ENCODE results near the gene CNTN5.

The CNTN5 gene

GRCh38 chr11:100353083-100353482, 1332.3 kb downstream of the CNTN5 start:
- no peak for TF ChIP-seq GATA1 (IDR thresholded peaks at IDR 0.05; ENCODE audit: low read depth, low read length)
- TF ChIP-seq POLR2A (IDR thresholded peaks at IDR 0.05; ENCODE audit: low read length) = no peak
- DNase-seq = no peak

GRCh38 chr11:100354736-100355135, 1334.0 kb downstream of the CNTN5 start:
- DNase-seq = no peak
- no peak for TF ChIP-seq POLR2A (IDR thresholded peaks at IDR 0.05; ENCODE audit: low read length)
- TF ChIP-seq GATA1 (IDR thresholded peaks at IDR 0.05; ENCODE audit: low read depth, low read length) = no peak

GRCh38 chr11:100356035-100356434, 1335.3 kb downstream of the CNTN5 start:
- no peak for DNase-seq
- TF ChIP-seq GATA1 (IDR thresholded peaks at IDR 0.05; ENCODE audit: low read depth, low read length) = no peak
- TF ChIP-seq POLR2A (IDR thresholded peaks at IDR 0.05; ENCODE audit: low read length) = no peak

GRCh38 chr11:100359281-100359680, 1338.5 kb downstream of the CNTN5 start:
- TF ChIP-seq POLR2A (IDR thresholded peaks at IDR 0.05; ENCODE audit: low read length) (no peak), GATA1 (IDR thresholded peaks at IDR 0.05; ENCODE audit: low read depth, low read length) (no peak)
- no peak for DNase-seq

- TF ChIP-seq GATA1 (IDR thresholded peaks at IDR 0.05; ENCODE audit: low read depth, low read length) = no peak
- DNase-seq = no peak
These were observed 1347.1 kb downstream of the CNTN5 start for GRCh38 chr11:100367892-100368291.

GRCh38 chr11:100383357-100383865, 1362.7 kb downstream of the CNTN5 start:
- TF ChIP-seq POLR2A (IDR thresholded peaks at IDR 0.05; ENCODE audit: low read length) = no peak
- TF ChIP-seq GATA1 (IDR thresholded peaks at IDR 0.05; ENCODE audit: low read depth, low read length) = no peak
- no peak for DNase-seq

- no peak for DNase-seq
- TF ChIP-seq GATA1 (IDR thresholded peaks at IDR 0.05; ENCODE audit: low read depth, low read length) = no peak
- no peak for TF ChIP-seq POLR2A (IDR thresholded peaks at IDR 0.05; ENCODE audit: low read length)
These were observed 1375.5 kb downstream of the CNTN5 start for GRCh38 chr11:100396266-100396665.

GRCh38 chr11:100397401-100397800, 1376.7 kb downstream of the CNTN5 start:
- TF ChIP-seq GATA1 (IDR thresholded peaks at IDR 0.05; ENCODE audit: low read depth, low read length) = no peak
- no peak for TF ChIP-seq POLR2A (IDR thresholded peaks at IDR 0.05; ENCODE audit: low read length)
- DNase-seq = no peak

- TF ChIP-seq GATA1 (IDR thresholded peaks at IDR 0.05; ENCODE audit: low read depth, low read length) (no peak), POLR2A (IDR thresholded peaks at IDR 0.05; ENCODE audit: low read length) (no peak)
- DNase-seq = no peak
These were observed 1383.1 kb downstream of the CNTN5 start for GRCh38 chr11:100403816-100404215.

GRCh38 chr11:100404907-100405306, 1384.2 kb downstream of the CNTN5 start:
- no peak for DNase-seq
- TF ChIP-seq GATA1 (IDR thresholded peaks at IDR 0.05; ENCODE audit: low read depth, low read length) = no peak
- TF ChIP-seq POLR2A (IDR thresholded peaks at IDR 0.05; ENCODE audit: low read length) = no peak
